Activated CD8-positive, alpha-beta memory T cell treated with anti-CD3 and anti-CD28 coated beads, Interleukin-2, amount 50 U/mL, for 4 hours (primary cell): ENCODE measurements around the gene GPR26.
"Not testable (repeated sequence)": the region's sequence is repeated elsewhere in the genome, so short reads cannot be mapped to it uniquely, and the experiment has no call there.

ENCODE experiments used
- DNase-seq: peaks from one replicate; pipeline ENCODE4 v3.0.0-alpha.2; 2020

The GPR26 gene

DNA sequence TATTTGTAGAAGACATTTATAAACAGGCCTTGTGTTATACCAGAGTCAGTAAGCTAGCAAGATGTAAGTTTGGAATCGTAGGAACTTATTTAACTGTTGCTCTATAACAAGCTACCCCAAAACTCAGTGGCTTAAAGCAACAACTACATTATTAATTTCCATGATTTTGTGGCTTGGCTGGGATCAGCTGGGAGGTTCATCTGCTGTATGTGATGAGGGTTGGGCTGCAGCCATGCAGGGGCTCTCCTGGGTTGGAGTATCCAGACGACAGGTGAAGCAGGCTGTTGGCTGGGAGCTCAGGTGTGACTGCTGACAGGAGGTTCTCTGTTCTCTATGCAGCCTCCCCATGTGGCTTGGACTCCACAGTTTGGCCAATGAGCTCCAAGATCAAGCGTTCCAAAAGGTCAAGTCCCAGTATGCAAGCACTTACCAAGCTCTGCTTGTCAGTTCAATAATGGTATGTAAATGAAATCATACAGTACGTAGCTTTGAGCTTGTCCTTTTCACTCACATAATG, 52.4 kb downstream of the GPR26 start:
- no peak for DNase-seq

DNA sequence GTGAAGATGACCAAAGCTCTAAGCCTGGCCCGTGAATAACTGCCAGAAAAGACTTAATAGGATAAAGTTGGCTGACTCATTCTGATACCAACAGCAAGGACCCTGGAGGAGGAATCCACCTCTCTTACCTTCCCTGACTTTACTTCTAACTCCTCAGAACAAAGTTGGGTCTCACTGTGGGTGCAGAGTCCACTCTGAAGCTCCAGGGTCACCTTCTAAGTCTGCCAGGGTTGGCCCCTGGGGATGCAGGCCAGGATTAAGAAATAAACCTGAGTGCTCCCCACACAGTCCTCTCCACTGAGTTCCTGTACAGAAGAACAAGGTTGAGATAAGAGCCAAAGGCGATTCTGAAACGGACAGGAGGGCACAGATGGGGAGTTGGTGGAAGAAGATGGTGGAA, 54.4 kb downstream of the GPR26 start:
- no peak for DNase-seq

DNA sequence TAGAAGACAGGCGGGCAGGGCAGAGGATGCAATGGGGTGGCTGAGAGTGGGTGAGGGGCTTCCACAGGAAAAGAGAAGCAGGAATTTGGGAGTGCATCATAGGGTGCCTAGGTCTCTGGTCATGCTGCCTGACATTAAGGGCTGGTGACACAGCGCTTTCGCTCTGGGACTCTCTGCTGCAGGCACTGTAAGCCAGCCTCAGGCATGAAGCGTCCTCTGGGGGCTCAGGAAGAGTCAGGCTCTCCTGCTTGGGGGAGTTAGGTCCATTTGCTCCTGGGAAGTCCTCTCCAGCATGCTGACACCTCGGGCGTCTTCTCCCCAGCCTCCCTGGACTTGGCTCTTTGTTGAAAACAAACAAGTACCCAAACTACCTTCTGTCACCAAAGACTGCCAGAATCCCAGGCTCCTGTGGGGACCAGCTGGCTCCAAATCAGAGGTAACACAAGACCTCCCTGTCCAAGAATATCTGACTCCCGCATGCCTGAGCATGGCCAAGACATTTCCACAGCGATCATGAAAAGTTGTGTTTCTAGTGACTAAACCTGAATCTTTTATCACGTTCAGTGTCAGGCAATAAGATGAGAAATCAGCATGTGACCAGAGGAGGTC, 55.4 kb downstream of the GPR26 start:
- no peak for DNase-seq

DNA sequence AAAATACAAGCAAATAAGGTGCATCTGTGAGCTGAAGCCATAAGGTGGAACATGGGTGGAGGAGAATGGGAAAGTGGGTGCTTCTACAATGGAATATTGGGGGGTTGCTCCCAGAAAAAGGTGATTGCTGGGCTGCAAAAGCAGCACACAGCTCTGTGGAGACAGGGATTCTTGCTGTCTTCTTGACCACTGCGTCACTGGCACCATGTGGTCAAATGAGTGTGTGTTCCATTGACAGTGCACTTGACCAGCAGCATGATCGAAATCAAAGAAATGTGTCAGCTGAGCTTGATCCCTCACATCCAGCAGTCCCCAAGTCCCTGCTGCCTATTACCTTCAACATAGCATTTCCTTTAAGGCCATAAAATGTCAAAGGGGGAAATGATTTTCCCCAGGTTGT, 56.2 kb downstream of the GPR26 start:
- DNase-seq = no peak

DNA sequence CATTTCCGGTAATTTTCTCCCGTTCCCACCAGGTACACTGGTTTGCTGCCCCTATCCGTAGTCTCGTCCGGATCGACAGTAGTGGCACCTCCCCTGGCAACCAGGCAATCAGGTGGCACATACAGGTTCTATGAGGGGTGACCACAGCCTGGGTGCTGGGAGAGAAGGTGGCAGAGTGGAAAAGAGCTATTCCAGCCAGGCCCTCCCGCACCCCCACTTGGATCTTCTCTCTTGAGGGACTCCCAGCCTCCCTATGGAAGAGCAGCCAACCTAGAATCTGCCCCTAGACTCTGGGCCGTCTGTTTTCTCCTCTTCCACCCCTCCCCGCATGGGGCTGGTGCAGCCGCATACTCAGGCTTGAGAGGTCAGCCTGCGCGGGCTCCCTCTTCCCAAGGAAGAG, 58.6 kb downstream of the GPR26 start:
- no peak for DNase-seq

DNA sequence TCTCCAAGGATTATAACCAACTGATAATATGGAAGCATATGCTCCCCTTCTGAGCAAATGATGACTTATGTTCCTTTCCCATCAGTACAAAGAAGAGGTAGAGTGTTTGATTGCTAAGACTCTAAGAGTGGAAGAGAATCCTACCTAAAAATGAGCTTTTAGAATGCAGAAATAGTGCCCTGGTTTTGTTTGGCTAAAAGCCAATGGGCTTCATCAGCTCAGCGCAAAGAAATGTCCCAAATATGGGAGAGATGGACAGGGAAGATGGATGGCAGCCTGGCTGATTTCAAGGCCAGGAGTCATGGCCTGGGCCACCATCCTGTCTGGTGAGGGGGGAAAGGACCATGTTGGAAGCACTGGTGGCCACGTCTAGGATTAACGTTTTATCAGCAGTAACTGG, 60.2 kb downstream of the GPR26 start:
- DNase-seq = no peak

DNA sequence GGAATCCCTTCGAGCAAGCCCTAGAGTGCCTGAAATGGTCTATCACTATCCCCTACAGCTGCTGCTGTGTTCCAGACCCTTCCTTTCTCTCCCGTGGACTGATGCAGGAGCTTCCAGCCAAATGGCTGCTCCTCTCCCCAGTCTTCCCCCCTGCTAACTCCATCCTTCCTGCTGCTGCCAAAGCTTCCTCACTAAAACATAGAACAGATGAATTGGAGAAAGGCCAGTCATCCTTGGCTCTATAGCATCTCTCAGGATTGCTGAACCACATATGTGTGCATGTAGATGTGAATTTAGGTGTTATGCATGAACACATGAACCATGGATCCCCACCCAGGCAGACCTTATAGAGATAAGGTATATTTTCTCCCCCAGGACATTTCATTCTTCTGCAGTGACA, 60.7 kb downstream of the GPR26 start:
- DNase-seq = no peak

DNA sequence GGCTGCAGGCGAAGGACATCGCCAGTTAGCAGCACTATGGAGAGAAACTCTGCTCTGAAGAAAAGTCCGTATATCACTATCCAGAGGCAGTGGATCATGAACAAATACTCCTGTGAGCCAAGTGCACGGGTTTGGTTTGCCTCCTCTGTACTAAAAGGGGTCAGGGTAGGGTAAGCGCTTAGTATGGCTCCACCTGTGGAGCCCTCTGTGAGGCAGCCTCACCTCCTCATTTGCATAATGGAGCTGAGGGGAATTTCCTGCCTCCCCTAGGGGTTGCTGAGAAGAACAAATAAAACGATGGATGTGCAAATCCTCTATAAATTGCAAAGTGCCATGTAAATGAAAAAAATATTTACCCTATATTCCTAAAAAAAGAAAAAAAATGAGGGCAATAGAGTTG, 63.4 kb downstream of the GPR26 start:
- no peak for DNase-seq

DNA sequence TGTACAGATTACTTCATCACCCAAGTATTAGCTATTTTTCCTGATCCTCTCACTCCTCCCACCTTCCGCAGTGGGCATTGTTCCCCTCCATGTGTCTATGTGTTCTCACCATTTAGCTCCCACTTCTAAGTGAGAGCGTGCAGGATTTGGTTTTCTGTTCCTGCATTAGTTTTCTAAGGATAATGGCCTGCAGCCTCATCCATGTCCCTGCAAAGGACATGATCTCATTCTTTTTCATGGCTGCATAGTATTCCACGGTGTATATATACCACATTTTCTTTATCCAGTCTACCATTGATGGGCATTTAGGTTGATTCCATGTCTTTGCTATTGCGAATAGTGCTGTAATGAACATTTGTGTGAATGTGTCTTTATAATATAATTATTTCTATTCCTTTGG, 70.8 kb downstream of the GPR26 start:
- DNase-seq = not testable (repeated sequence)

DNA sequence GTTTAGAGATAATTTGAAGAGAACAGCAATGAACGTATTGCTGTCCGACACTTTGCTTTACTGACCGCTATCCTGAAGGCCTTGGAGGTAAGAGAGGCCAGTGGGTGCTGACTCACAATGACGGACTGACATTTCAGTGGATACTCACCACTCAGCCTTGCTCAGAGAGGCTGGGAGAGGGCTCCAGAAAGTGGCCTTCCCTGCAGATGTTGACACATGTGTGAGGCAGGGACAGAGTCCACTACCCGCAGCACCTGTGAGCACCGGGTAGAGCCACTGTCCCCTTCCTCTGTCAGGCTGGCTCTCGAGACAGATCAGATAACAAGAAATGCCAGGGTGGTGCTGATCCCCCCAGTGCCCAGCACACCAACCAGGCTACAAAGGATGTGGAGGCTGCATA, 75.0 kb downstream of the GPR26 start:
- no peak for DNase-seq

DNA sequence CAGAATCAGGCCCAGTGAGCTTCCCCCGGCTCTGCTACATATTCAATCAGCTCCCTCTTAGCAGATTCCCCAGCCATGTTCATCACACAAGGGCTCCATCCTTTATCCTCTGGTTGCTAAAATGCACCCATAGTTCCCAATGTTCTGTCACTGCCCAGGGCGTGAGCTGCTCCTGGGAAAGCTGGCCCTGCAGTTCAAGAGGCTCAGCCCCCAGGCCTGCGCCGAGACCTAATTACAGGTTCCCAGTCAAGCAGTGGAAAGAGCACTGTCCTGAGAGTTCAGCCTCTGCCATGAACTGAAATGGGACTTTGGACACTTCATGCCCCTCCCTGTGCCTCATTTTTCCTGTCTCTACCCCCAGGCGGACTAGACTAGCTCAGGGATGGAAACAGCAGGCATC, 75.6 kb downstream of the GPR26 start:
- DNase-seq = no peak

DNA sequence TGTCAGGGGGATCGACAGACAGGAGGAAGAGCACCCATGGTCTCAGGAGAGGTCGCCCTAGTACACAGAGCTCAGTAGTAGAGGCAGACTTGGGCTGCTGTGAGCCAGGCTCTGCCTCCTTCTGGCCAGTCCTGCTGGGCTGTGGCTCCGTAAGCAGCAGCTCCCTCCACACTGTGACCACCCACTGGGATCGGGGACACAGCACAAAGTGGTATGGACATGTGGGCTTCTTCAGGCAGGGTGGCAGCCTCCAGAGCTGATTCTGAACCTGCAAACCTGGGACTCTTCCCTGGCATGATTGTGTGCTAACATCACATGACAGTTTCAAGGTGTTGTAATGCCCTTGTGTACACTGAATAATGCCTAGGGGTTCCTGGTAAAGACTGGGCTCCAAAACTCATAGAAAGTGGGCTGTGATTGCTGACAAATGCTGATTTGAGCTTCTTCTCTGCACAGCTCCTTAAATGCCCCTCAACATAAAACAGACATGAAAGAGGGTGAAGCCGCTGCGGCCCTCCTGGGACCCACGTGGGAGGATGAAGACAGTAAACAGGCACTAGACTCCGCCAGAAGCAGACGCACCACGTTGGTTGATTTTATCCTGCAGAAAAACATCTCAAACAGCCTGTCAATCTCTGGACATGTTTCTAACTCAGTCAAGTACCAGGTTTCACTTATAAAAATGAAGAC, 76.7 kb downstream of the GPR26 start:
- no peak for DNase-seq

DNA sequence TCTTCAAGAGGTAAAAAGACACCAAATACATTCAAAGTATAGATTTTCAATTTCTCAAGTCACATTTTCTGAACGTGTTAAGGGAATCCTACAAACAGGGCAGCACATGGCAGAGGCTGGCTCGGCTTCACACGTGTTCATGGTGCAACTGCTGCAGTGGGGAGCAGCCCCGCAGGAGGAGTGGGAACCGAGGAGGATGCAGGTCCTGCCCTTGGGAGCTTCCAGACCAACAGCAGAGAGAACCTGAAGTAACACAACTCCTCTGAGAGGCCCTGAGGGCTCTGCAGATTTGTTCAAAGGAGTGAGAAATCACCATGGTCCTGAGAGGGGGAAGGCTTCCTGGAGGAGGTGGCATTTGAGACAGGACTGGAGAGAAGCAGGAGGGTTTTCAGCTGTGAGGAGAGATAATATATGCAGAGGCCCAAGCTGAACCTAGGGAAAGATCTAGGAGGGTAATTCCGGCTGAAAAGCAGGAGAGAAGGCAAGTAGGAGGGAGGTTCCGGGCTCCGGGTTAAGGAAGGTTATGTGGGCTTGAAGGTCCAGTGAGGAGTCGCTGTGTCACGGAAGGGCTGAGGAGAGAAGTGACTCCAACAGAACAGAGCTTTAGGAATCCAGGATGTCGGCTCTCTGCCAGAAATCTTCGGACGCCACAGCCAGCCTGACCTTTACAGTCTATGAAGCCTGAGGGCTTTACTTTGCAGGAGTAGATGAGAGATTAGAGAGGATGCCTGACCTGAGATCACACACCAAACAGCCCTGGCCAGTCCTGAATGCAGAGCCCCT, 77.5 kb downstream of the GPR26 start:
- no peak for DNase-seq

DNA sequence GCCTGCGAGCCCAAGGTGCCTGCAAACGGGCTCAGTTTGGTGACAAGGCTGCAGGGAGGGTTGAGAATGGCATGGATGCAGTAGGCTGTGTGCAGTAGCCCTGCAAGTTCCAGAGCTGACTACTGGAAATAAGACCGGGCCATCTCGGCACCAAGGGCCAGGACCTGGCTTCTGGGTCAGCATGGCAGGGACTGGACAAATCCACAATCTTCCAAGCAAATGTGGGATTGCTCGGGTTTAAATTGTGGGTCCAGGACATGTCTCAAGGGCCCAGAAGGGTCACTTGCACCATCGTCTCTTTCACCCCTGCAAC, 78.0 kb downstream of the GPR26 start:
- DNase-seq = no peak
